Measurements from ENCODE around the gene NFATC2.

DNA sequence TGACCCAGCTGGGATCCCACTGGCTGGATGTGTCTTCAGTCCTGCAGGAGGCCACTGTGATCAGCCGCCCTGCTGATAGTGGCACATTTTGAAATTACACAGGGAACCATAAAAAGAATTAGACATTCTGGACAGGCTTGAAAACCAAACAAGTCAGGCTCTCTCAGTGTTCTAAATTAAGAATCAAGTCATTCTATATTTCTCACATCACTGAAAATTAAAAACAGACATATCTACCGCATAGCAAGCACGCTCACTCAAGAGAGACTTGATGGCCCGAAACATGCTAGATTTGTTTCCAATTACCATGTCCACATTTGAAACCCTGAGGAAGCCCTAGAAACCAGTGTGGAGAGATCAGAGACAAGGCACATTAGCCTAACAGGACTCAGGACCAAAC is 57.7 kb downstream of the NFATC2 start:
- TF ChIP-seq POLR2A (IDR thresholded peaks at IDR 0.05) = no peak
- TF ChIP-seq POLR2AphosphoS5 (IDR thresholded peaks at IDR 0.05) = no peak
- no peak for TF ChIP-seq CTCF (IDR thresholded peaks at IDR 0.05)

Data from breast epithelium (tissue), 3 donors.